CD4-positive, alpha-beta T cell (primary cell): ENCODE results near the gene SNRNP27. TPM values are rescaled to one million over a fixed set of nuclear protein-coding genes. Genes with fewer than 3 reads are reported as not detected.

Source experiments
- ATAC-seq: fragments of 200-7000 bp; cut with Tn5 transposase; one replicate; pipeline ENCODE4 v1.10.0; 2022; ENCODE audit warnings: mild to moderate bottlenecking; ENCODE audit not compliant: poor library complexity
- CTCF ChIA-PET: fragments of 350-600 bp; sonication (Branson Sonifier 250); formaldehyde crosslinking; loops from one replicate; lab custom pipeline; 2021; ENCODE audit warnings: antibody characterized with exemption, inconsistent platforms; lab: Charles Lee
- POLR2A ChIA-PET: fragments of 350-600 bp; sonication (Branson Sonifier 250); formaldehyde crosslinking; loops from one replicate; lab custom pipeline; 2021; ENCODE audit warnings: antibody characterized with exemption, inconsistent platforms; lab: Charles Lee
- DNase-seq, 14 experiments: peaks; one replicate each; pipeline ENCODE4 v3.0.0-alpha.2; 2013 to 2020; ENCODE audit warnings: mixed read lengths in 2 of 14
- H3K27ac ChIP-seq, 2 donors: one replicate each; pipeline versions ENCODE4 v1.5.1 to v1.7.0; 2013; ENCODE audit warnings: low read length in 2 of 2, low read depth in 1 of 2, mild to moderate bottlenecking in 1 of 2
- H3K27me3 ChIP-seq, 2 experiments: 1 replicate in 1 of 2; 2 replicates in 1 of 2; pipeline versions ENCODE4 v1.6.1 to v1.7.0; 2013; ENCODE audit warnings: low read length in 2 of 2, control low read depth in 1 of 2, mild to moderate bottlenecking in 1 of 2, moderate library complexity in 1 of 2; ENCODE audit not compliant: insufficient read depth in 2 of 2, control insufficient read depth in 1 of 2
- H3K36me3 ChIP-seq: one replicate; pipeline ENCODE4 v1.6.1; 2013; ENCODE audit warnings: low read length, control low read depth; ENCODE audit not compliant: insufficient read depth
- H3K4me1 ChIP-seq: one replicate; pipeline ENCODE4 v1.6.1; 2013; ENCODE audit warnings: low read length, control low read depth; ENCODE audit not compliant: insufficient read depth
- H3K4me3 ChIP-seq: one replicate; pipeline ENCODE4 v1.5.1; 2013; ENCODE audit warnings: mild to moderate bottlenecking, low read length, moderate library complexity
- H3K9me3 ChIP-seq, 2 experiments: 1 replicate in 1 of 2; 2 replicates in 1 of 2; pipeline versions ENCODE4 v1.6.1 to v1.7.0; 2013; ENCODE audit warnings: low read length in 2 of 2, mild to moderate bottlenecking in 2 of 2, control low read depth in 1 of 2, moderate library complexity in 1 of 2; ENCODE audit not compliant: control insufficient read depth in 1 of 2, insufficient read depth in 1 of 2
- H3K27ac Mint-ChIP-seq: one replicate; pipeline ENCODE4 v1.8.0; 2020; ENCODE audit warnings: mixed read lengths
- H3K27me3 Mint-ChIP-seq: one replicate; pipeline ENCODE4 v1.8.0; 2021; ENCODE audit warnings: mixed read lengths
- H3K36me3 Mint-ChIP-seq: one replicate; pipeline ENCODE4 v1.8.0; 2021; ENCODE audit warnings: low read depth, mixed read lengths
- H3K4me1 Mint-ChIP-seq: one replicate; pipeline ENCODE4 v1.8.0; 2021; ENCODE audit warnings: low read depth, mixed read lengths
- H3K4me3 Mint-ChIP-seq: one replicate; pipeline ENCODE4 v1.8.0; 2020; ENCODE audit warnings: mild to moderate bottlenecking, mixed read lengths
- H3K9me3 Mint-ChIP-seq: one replicate; pipeline ENCODE4 v1.8.0; 2020; ENCODE audit warnings: mixed read lengths
- intact Hi-C, 2 experiments: fragments of 100-400 bp; cut with DNase I in 1 of 2; cut with micrococcal nuclease in 1 of 2; formaldehyde crosslinking; loops; one replicate each; pipeline versions ENCODE4 v1.15.1 to v1.9.0; 2023 to 2025; cut with DNase I, micrococcal nuclease
- total RNA-seq, 174 experiments: library from RNA in 2 of 174; stranded (reverse) in 2 of 174; gene quantifications; one replicate each; pipeline ENCODE4 v1.2.3 and lab custom pipeline; 2021 to 2026
- TF ChIP-seq, protein P1 (sequence below): fragments of 200-600 bp; IDR thresholded peaks from one replicate; pipeline ENCODE4 v1.8.0; 2022; ENCODE audit warnings: antibody characterized with exemption, mild to moderate bottlenecking

SNRNP27 gene
- total RNA-seq, 2 experiments from 2014 or later: 50.9 to 54.8 TPM

DNA sequence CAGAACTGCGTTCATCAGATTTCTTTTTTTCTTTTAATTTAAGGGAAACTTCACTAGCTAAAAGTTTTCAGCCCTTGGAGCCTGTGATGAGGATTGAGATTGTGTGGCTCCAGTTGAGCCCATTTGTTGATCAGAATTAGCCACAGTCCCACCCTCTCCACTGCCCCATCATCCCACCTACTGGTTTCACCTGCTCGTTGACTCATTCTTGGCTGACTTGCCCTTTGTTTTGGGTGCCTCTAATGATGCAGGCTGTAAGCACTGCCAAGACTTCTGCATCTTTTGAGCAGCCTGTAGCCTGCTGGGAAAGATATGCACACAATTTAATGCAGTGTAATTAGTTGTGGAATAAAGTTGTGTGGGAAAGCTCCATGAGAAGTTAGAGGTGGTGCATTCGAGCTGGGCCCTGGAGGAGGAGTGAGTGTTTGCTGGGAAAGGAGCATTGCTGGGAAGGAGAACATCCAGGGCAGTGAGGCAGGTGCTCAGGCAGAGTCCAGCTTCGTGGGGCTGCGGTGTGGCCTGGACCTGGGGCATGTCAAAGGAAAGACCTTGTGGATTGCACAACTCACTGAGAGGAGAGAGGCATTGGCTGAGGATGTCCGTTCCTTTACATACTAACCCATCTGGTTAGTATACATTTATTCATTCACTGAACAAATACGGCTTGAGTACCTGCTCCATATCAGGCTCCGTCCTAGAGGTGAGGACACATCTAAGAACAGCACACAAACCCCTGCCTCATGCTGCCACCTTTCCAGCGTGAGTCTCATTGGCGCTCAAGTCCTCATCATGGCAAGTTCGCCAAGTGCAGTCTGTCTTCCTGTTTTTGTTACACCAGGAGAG is 49.5 kb downstream of the SNRNP27 start:
- TF ChIP-seq, protein P1, sequence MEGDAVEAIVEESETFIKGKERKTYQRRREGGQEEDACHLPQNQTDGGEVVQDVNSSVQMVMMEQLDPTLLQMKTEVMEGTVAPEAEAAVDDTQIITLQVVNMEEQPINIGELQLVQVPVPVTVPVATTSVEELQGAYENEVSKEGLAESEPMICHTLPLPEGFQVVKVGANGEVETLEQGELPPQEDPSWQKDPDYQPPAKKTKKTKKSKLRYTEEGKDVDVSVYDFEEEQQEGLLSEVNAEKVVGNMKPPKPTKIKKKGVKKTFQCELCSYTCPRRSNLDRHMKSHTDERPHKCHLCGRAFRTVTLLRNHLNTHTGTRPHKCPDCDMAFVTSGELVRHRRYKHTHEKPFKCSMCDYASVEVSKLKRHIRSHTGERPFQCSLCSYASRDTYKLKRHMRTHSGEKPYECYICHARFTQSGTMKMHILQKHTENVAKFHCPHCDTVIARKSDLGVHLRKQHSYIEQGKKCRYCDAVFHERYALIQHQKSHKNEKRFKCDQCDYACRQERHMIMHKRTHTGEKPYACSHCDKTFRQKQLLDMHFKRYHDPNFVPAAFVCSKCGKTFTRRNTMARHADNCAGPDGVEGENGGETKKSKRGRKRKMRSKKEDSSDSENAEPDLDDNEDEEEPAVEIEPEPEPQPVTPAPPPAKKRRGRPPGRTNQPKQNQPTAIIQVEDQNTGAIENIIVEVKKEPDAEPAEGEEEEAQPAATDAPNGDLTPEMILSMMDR: no peak
- no peaks in the 10 kb centered on the region for H3K27me3 Mint-ChIP-seq
- ChIA-PET POLR2A (interaction anchor here (3.9 kb wide), 1 partner anchor 29 kb away, joined by 21 read pairs; the partner anchor contains the start of gene MXD1), CTCF (no interaction called here)
- H3K27ac Mint-ChIP-seq: peak overlapping the region; percentile 49
- H3K4me1 Mint-ChIP-seq: peaks cover 37% of the 10 kb centered on the region
- intact Hi-C loops: loop anchor here in 1 of 2 experiments (10.0 kb wide), 1 partner anchor 122 kb away; no protein-coding TSS in a partner anchor
- H3K36me3 Mint-ChIP-seq: peaks cover 51% of the 10 kb centered on the region
- Histone ChIP-seq H3K27ac (no peak overlapping the region), H3K4me3 (no peak overlapping the region), H3K4me1 (peaks cover 35% of the 10 kb centered on the region), H3K9me3 (no peaks in the 10 kb centered on the region), H3K36me3 (peaks cover 42% of the 10 kb centered on the region), H3K27me3 (no peaks in the 10 kb centered on the region)
- no peak overlapping the region for H3K4me3 Mint-ChIP-seq
- ATAC-seq (no peak), DNase-seq (no peak)
- H3K9me3 Mint-ChIP-seq: no peaks in the 10 kb centered on the region

DNA sequence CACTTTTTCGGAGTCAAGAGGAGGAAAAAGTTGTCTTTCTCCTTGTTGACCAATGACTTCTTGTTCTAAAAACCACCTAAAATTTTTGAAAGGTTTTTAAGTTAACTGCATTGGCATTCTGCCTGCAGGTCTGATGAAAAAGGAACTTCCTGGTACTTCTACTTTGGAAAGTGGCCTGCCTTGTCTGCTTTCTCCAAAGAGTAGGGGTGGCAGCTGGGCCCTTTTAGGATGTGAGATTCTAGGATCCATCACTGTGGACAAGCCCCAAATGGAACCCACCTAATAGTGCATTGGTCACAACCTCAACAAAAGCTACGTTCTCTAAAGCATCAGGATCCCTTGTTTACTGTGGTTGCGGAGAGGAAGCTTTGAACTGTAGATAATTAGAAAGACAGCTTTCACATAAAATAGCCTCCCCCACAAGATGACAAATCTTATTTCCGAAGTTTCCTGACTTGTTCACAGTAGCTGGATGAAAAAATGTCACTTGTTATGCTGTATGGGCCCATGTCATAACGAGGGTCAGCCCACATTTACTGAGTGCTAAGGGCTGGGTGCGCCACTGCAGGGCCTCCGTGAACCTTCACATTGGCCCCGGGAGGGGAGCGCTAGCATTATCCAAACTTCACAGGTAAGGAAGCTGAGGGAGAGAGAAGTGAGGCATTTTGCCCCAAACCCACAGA is 50.2 kb downstream of the SNRNP27 start:
- H3K36me3 ChIP-seq: peaks cover 34% of the 10 kb centered on the region
- no peak overlapping the region for H3K4me3 Mint-ChIP-seq
- peak overlapping the region; percentile 49 for H3K27ac Mint-ChIP-seq
- ATAC-seq (no peak), DNase-seq (no peak)
- no peak overlapping the region for H3K27ac ChIP-seq
- H3K4me1 ChIP-seq: peaks cover 38% of the 10 kb centered on the region
- no peaks in the 10 kb centered on the region for H3K9me3 Mint-ChIP-seq
- H3K9me3 ChIP-seq: no peaks in the 10 kb centered on the region
- H3K4me3 ChIP-seq: no peak overlapping the region
- H3K36me3 Mint-ChIP-seq: peaks cover 44% of the 10 kb centered on the region
- CTCF ChIA-PET: no interaction called here
- no peaks in the 10 kb centered on the region for H3K27me3 ChIP-seq
- POLR2A ChIA-PET: interaction anchor here (0.6 to 3.9 kb wide), 2 partner anchors 30 to 32 kb away, joined by 3 to 21 read pairs; partner anchors contain the start of gene MXD1
- TF ChIP-seq, protein P1: no peak
- no peaks in the 10 kb centered on the region for H3K27me3 Mint-ChIP-seq
- H3K4me1 Mint-ChIP-seq: peaks cover 37% of the 10 kb centered on the region
- intact Hi-C loops: loop anchor here in 1 of 2 experiments (10.0 kb wide), 1 partner anchor 121 kb away; no protein-coding TSS in a partner anchor

DNA sequence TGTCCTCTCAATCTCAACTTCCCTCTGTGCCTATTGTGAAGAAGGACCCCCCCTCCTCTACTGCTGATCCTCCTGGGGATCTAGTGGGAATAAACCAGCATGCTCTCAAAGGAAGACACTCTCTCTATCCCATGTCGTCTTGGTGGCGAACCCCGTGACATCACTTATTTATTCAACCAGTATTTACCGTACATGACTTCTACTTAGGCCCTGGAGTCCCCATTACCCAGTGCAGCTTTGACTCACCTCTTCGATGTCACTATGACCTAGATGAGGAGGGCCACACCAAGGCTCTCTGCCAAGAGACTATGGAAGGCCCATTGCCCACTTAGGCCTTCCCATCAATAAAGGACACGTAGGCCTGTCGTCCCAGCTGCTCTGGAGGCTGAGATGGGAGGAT is 51.0 kb downstream of the SNRNP27 start:
- ATAC-seq (no peak), DNase-seq (no peak)
- Mint-ChIP-seq H3K9me3 (no peaks in the 10 kb centered on the region), H3K27me3 (no peaks in the 10 kb centered on the region), H3K4me1 (peaks cover 37% of the 10 kb centered on the region), H3K36me3 (peaks cover 36% of the 10 kb centered on the region), H3K4me3 (no peak overlapping the region), H3K27ac (peak overlapping the region; percentile 49)
- no peaks in the 10 kb centered on the region for H3K27me3 ChIP-seq
- peaks cover 26% of the 10 kb centered on the region for H3K36me3 ChIP-seq
- peaks cover 38% of the 10 kb centered on the region for H3K4me1 ChIP-seq
- CTCF ChIA-PET: interaction anchor here (2.3 kb wide), 1 partner anchor 198 kb away, joined by 5 read pairs; no protein-coding TSS in a partner anchor
- no peak overlapping the region for H3K4me3 ChIP-seq
- no peaks in the 10 kb centered on the region for H3K9me3 ChIP-seq
- intact Hi-C loops: loop anchor here in 1 of 2 experiments (10.0 kb wide), 1 partner anchor 120 kb away; no protein-coding TSS in a partner anchor
- TF ChIP-seq, protein P1: no peak
- POLR2A ChIA-PET: interaction anchor here (0.6 to 3.9 kb wide), 2 partner anchors 30 to 33 kb away, joined by 3 to 21 read pairs; partner anchors contain the start of gene MXD1
- H3K27ac ChIP-seq: no peak overlapping the region
